GM12874 (cell line): Measurements from ENCODE around the gene NPDC1.

Experiments
- TF ChIP-seq, protein P1 (sequence below): IDR thresholded peaks from 2 replicates; pipeline ENCODE4 v1.5.1; 2011; ENCODE audit warnings: low read depth, mild to moderate bottlenecking, control low read depth, low read length, moderate library complexity; ENCODE audit not compliant: insufficient read depth

NPDC1 gene

GRCh38 chr9:137004285-137004684, 41.7 kb downstream of the NPDC1 start:
- TF ChIP-seq, protein P1, sequence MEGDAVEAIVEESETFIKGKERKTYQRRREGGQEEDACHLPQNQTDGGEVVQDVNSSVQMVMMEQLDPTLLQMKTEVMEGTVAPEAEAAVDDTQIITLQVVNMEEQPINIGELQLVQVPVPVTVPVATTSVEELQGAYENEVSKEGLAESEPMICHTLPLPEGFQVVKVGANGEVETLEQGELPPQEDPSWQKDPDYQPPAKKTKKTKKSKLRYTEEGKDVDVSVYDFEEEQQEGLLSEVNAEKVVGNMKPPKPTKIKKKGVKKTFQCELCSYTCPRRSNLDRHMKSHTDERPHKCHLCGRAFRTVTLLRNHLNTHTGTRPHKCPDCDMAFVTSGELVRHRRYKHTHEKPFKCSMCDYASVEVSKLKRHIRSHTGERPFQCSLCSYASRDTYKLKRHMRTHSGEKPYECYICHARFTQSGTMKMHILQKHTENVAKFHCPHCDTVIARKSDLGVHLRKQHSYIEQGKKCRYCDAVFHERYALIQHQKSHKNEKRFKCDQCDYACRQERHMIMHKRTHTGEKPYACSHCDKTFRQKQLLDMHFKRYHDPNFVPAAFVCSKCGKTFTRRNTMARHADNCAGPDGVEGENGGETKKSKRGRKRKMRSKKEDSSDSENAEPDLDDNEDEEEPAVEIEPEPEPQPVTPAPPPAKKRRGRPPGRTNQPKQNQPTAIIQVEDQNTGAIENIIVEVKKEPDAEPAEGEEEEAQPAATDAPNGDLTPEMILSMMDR: peak; percentile 34

DNA sequence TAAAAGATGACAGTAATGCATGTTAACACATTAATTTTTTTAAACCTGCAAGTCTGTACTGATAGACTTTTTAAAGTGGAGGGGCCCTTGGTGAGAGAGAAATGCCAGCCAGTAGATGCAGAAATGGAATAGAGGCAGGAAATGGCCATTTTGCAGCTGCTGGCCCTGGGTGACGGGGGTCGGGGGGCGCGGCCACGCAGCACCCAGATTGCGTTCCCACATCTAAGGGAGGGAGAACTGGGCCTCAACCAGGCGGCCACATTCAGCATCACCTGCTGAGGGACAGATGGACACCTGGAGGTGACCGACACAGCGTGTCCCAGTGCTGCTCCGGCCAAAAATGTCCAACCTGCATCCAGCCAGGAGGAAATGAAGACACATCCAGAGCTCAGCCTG, 43.3 kb downstream of the NPDC1 start:
- TF ChIP-seq, protein P1: no peak

GRCh38 chr9:137001857-137002645, 43.9 kb downstream of the NPDC1 start:
- TF ChIP-seq, protein P1: no peak

GRCh38 chr9:137000177-137000930, 45.6 kb downstream of the NPDC1 start:
- TF ChIP-seq, protein P1: no peak

GRCh38 chr9:136997830-136998234, 48.1 kb downstream of the NPDC1 start:
- TF ChIP-seq, protein P1: no peak

DNA sequence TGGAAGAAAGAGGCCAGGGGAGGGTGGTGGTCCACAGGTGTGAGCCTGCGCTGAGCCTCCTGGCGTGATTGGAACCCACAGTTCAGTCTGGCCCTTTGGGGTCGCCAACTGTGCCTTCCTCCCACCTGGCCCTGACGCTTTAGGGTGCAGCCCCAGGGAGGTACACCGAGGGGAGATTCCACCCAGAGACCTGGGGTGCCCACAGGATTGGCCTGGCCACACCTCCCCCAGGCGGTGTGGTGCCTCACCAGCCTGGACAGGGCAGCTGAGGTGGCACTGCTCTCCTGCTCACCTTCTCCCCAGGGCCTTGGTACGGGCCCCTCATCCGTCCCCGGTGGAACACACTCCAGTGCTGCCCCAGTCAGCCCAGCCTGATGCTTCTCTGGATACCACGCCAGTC, 48.6 kb downstream of the NPDC1 start:
- TF ChIP-seq, protein P1: no peak
